Inflammatory macrophage (primary cell): ENCODE results near the gene PDE10A.

ENCODE experiments used
- DNase-seq, 2 donors: peaks; one replicate each; pipeline ENCODE4 v3.0.0-alpha.2; 2020 to 2022
- total RNA-seq, 18 experiments: gene quantifications; one replicate each; lab custom pipeline; 2026; ENCODE audit warnings: mixed read lengths in 6 of 18, inconsistent platforms in 2 of 18; lab: John Stamatoyannopoulos, UW

The PDE10A gene
- total RNA-seq: 0 to 0.74 (median 0.07) reads per million in 18 experiments

- no peak for DNase-seq
Observed at GRCh38 chr6:165662749-165663376, at the start of gene PDE10A. Gene PDE10A, minus strand, starts transcription at chr6:165663241. Its CDS starts 430 bp downstream, at chr6:165662811.

DNA sequence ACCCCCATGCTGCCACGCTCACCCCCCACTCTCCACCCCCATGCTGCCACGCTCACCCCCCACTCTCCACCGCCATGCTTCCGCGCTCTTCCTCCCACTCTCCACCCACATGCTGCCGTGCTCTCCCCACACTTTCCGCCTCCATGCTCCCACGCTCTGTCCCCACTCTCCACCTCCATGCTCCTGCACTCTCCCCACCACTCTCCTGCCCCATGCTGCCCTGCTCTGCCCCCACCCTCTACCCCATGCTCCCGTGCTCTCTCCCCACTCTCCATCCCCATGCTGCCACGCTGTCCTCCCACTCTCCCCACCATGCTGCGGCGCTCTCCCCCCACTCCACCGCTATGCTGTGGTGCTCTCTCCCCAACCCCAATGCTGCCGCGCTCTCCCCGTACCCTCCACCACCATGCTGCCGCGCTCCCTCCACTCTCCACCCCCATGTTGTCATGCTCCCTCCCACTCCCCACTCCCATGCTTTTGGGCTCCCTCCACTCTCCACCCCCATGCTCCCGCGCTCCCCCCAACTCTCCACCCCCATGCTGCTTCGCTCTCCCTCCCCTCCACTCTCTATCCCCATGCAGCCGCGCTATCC is 46.0 kb upstream of the PDE10A start:
- DNase-seq: no peak

GRCh38 chr6:165707067-165707853 is 44.2 kb upstream of the PDE10A start:
- no peak for DNase-seq

- DNase-seq: no peak
Observed at GRCh38 chr6:165705941-165706340, 42.9 kb upstream of the PDE10A start.

DNA sequence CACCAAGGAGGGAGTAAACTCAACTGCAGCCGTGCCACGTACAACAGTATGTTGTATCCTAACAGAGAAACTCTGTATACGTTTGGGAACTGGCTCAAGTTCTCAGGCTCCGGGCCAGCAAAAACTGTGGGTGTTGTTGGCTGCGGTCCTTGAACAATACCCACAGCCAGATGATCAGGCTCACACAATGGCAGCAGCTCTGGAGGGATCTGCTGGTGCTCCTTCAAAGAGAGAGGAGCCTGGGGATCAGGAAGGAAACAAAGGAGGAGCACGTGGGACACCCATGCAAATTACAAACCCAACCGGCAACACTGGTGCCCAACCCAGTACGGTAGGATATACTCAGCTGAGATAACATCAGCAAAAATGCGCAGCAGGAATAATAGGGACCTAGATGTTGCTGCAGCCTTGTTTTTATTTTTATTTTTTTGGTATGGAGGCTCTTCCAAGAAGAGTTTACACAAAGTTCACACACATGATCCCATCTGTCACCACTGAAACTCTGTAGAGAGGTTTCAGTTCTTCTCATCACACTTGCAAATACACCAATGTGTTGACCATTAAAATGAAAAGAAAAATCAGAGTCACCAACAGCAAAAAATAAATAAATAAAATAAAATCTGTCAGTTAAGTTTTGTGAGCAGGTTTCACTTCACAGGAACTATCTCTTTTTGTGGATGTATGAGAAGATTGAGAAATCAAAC is 41.2 kb upstream of the PDE10A start:
- no peak for DNase-seq

- no peak for DNase-seq
Observed at GRCh38 chr6:165702669-165703068, 39.6 kb upstream of the PDE10A start.

GRCh38 chr6:165701564-165702354 is 38.7 kb upstream of the PDE10A start:
- no peak for DNase-seq

DNA sequence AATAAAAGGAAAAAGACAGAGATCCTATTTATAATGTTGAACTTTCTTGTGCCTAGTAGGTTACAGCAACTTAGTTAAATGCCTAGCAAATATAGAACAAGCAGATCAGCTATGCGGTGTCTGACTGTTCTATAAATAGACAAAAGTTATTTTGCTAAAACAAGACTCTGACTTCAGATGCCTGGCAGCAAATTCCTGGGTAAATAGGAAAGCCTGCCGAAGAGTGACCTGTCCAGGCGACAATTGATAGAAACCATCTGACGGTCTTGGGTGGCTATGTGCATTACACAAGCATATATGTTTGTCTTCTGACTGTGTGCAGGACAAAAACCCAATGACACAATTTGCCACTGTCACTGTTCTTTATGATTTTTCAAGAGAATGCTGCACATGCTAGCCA is 38.0 kb upstream of the PDE10A start:
- DNase-seq: no peak

DNA sequence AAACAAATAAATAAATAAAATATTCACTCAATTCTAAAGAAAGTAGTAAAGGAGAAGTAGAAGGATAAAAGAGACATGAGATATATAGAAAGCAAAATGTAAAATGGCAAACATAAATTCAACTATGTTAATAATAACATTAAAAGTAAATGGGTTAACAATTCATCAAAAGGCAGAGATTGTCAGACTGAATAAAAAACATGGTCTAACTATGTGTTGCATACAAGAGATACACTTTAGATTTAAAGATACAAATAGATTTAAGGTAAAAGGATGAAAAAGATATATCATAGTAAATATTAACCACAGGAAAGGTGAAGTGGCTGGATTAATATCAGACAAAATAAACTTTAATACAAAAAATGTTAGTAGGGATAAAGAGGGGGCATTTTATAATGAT is 35.8 kb upstream of the PDE10A start:
- no peak for DNase-seq

DNA sequence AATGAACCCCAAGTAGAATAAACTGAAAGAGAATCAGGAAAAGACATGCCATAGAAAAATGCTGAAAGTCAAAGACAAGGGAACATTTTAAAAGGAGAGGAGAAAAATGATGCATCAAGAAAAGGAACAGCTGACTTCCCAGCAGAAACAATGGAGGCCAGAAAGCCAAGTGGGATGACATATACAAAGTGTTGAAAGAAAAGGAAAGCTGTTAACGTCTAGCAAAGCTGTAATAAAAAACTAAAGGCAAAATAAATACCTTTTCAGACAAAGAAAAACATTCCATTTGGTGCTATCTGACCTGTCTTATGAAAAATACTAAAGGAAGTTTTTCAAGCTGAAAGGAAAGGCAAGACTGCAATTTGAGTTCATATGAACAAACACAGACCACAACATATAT is 34.1 kb upstream of the PDE10A start:
- DNase-seq: no peak

DNA sequence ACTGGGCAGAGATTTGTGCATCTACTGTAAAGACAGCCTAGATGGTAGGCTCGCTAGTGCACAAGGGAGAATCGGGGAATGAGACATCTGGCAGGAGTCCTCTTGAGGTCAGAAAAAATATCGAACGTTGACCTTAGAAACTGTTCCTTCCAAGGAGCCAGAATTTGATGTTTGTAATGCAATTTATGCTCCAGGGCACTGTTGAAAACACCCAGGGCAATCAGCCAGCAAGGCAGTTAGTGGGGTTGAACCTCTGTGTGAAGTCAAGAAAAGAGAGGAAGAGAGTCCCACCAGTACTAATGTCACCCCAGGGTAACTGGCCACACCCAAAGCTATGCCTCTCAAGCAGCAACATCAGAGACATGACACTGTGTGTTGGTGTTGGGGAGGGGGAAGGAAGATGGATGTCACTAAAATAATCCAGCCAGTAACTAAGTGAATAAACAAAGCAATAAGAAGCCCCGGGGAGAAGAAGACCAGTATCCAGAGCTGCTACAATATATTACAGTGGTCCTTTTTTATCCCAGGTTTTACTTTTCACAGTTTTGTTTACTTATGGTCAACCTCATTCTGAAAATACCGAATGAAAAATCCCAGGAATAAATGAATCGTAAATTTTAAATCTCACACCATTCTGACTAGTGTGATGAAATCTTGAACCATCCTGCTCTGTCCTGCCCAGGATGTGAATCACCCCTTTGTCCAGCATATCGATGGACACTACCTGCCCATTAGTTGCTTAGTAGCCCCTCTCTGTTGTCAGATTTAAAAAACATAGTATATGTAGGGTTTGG is 32.9 kb upstream of the PDE10A start:
- DNase-seq: no peak

DNA sequence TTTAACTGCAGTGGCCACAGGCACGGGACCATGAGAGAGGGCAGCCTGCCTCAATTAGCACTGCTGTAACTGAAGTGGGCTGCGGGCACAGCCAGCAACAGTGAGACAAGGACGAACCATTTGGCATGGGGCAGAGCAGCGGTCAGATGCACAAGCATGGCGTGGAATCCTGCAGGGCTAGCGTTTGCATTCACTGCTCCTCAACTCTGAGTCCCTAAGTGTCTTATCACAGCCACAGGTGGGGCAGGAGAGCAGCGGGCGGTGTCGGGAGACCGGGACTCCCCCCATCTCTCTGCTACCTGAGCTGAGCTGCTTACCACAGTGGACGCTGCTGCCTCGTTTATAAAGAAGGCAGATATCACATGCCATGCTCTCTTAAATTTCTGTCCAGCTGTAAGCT is 31.3 kb upstream of the PDE10A start:
- DNase-seq: no peak

DNA sequence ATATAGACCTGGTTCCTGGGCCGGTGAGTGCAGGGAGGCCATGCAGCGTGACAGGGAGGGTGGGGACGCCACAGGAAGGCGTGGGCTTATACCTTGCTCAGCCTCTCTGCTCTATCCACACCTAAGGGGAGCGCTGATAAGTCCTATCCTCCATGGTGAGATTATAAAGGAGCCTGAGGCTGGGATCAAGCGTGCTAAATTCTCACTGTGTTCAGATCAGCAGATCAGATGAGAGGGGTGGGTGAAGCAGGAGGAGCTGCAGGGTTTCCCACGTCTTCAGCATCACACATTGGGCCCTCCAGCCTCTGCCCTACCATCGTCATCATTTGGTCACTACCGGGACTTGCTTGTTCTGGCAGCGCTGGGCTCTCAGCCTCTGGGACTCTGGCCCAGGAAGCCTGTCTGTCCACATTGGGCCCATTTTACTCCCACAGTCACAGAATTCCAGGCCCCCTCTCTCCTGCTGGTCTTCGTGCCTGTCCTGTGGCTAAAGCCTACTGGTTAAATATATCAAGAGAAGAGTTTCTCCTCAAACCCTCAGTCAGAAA is 29.1 kb upstream of the PDE10A start:
- DNase-seq: no peak

DNA sequence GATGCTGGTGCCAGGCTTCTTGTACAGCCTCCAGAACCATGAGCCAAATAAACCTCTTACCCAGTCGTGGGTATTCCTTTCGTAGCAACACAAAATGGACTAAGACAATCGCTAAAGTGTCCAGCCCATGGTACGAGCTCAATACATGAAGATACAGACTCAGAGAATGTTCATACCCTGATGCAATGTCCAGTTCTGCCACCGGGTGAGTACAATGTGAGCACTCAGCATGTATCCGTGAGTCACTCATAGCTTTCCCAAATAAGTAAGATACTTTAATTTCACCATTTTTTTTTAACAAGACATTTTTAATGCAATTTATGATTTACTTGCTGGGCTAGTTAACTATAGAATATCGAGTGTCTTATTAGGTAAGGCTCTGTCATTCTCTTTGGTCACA is 26.7 kb upstream of the PDE10A start:
- no peak for DNase-seq

GRCh38 chr6:165686596-165687365 is 23.7 kb upstream of the PDE10A start:
- no peak for DNase-seq

GRCh38 chr6:165685302-165685701 is 22.3 kb upstream of the PDE10A start:
- DNase-seq: no peak

DNA sequence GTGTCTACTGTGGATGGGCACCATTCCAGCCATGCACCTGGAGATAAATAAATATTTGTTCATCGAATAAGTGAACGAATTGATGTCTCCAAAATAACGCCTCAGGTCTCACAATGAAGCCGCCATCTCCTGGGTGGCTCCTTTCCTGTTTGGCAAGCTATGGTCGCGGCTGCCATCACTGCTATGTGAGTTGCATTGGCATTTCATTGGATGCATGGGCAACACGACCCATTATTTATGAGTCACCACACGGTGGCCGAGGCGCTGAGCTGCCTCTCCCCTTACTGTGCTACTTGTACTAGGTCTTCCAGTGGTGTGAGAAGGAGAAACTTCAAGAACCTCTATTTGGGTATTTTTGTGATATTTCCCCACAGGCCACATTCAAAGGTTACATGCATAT is 21.3 kb upstream of the PDE10A start:
- no peak for DNase-seq

DNA sequence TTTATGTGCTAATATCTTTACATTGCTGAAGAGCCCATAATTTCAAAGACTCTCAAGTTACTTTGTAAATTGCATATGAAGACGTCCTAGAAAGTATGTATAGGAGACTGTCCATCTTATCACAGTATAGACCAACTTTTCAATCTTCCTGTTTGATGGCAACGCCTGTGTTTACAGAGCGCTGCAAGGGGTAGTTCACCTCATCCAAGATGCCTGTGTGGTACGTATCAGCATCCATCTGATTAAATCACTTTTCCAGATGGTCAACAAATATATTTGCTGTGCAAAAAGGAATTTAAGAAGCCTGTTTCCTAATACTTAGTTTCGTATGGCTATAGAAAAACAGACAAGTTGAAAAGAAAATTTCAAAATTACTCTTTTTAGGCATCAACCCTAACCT is 17.9 kb upstream of the PDE10A start:
- DNase-seq: no peak

- DNase-seq: no peak
Observed at GRCh38 chr6:165679326-165679725, 16.3 kb upstream of the PDE10A start.

GRCh38 chr6:165678904-165679303 is 15.9 kb upstream of the PDE10A start:
- DNase-seq: no peak
